A549 (cell line): ENCODE data around the gene CCDC70. TPM values are rescaled to one million over a fixed set of nuclear protein-coding genes. Genes with fewer than 3 reads are reported as not detected.

Source experiments
- ATAC-seq, 2 experiments: fragments of 200-7000 bp in 1 of 2; fragments of >200 bp in 1 of 2; cut with Nextera tagmentation in 1 of 2; cut with Tn5 transposase in 1 of 2; 3 replicates each; pipeline versions ENCODE4 v1.8.0 to v1.9.1; 2018 to 2020; ENCODE audit warnings: mild to moderate bottlenecking in 1 of 2, moderate library complexity in 1 of 2
- CTCF ChIA-PET: fragments of 300-600 bp; sonication (Branson Sonifier 250); formaldehyde crosslinking; extraction: SDS; loops from one replicate; lab custom pipeline; 2021; ENCODE audit warnings: antibody characterized with exemption, inconsistent platforms; lab: Yijun Ruan, JAX
- POLR2A ChIA-PET: fragments of 350-600 bp; formaldehyde crosslinking; extraction: SDS; loops from one replicate; lab custom pipeline; 2021; ENCODE audit warnings: antibody characterized with exemption, inconsistent platforms; lab: Yijun Ruan, JAX
- DNase-seq, 2 experiments: peaks; one replicate each; pipeline versions ENCODE4 v3.0.0 to v3.0.0-alpha.2; 2011 to 2016; ENCODE audit warnings: low read depth in 1 of 2, low spot score in 1 of 2
- FAIRE-seq: peaks from 2 replicates; lab custom pipeline; 2011; peaks lifted over from hg19 to GRCh38; lab: Jason Lieb, UNC
- H3K27ac ChIP-seq, 2 experiments: fragments of >200 bp; sonication (Bioruptor Twin); formaldehyde crosslinking; 3 replicates each; pipeline ENCODE4 v1.5.1; 2016 to 2017
- H3K4me1 ChIP-seq: fragments of >200 bp; sonication (Bioruptor Twin); formaldehyde crosslinking; 3 replicates; pipeline ENCODE4 v1.6.1; 2016
- H3K4me2 ChIP-seq: fragments of >200 bp; sonication (Bioruptor Twin); formaldehyde crosslinking; 3 replicates; pipeline ENCODE4 v1.6.1; 2016
- H3K4me3 ChIP-seq: fragments of >200 bp; sonication (Bioruptor Twin); formaldehyde crosslinking; 3 replicates; pipeline ENCODE4 v1.5.1; 2016
- H3K9me3 ChIP-seq: fragments of >200 bp; sonication (Bioruptor Twin); formaldehyde crosslinking; 3 replicates; pipeline ENCODE4 v1.6.1; 2016
- ATOH8 ChIP-seq: fragments of 250-450 bp; sonication (Bioruptor Pico); IDR thresholded peaks from 2 replicates; pipeline ENCODE4 v1.5.0; 2020; ENCODE audit warnings: low read depth, mild to moderate bottlenecking, moderate library complexity
- BCL3 ChIP-seq: fragments of >200 bp; sonication (Bioruptor Twin); formaldehyde crosslinking; IDR thresholded peaks from 3 replicates; pipeline ENCODE4 v1.6.1; 2016
- BHLHE40 ChIP-seq: IDR thresholded peaks from 2 replicates; pipeline ENCODE4 v1.6.1; 2012; ENCODE audit warnings: low read depth, low read length, inconsistent platforms
- CBX8 ChIP-seq: fragments of 200-600 bp; sonication (generic); IDR thresholded peaks from 2 replicates; pipeline ENCODE4 v1.6.1; 2016
- CEBPB ChIP-seq, 2 experiments: fragments of >200 bp in 1 of 2; sonication (Bioruptor Twin) in 1 of 2; formaldehyde crosslinking in 1 of 2; IDR thresholded peaks; 2 replicates each; pipeline ENCODE4 v1.6.1; 2012 to 2016
- CHD2 ChIP-seq: fragments of 150-350 bp; IDR thresholded peaks from 2 replicates; pipeline ENCODE4 v1.6.1; 2014; ENCODE audit warnings: low read length; ENCODE audit not compliant: partially characterized antibody
- CHD4 ChIP-seq: fragments of 200-600 bp; sonication (generic); IDR thresholded peaks from 2 replicates; pipeline ENCODE4 v1.6.1; 2016; ENCODE audit warnings: antibody characterized with exemption, mild to moderate bottlenecking, borderline replicate concordance
- EHMT2 ChIP-seq: fragments of 200-600 bp; sonication (generic); IDR thresholded peaks from 2 replicates; pipeline ENCODE4 v1.6.1; 2016; ENCODE audit warnings: antibody characterized with exemption, low read depth, mild to moderate bottlenecking, moderate library complexity
- ESRRA ChIP-seq: fragments of 150-350 bp; IDR thresholded peaks from 2 replicates; pipeline ENCODE4 v1.6.1; 2014; ENCODE audit warnings: mild to moderate bottlenecking, low read length, borderline replicate concordance
- FOSL2 ChIP-seq, 2 experiments: fragments of 450-650 bp in 1 of 2; fragments of >200 bp in 1 of 2; sonication (Bioruptor Twin) in 1 of 2; formaldehyde crosslinking; IDR thresholded peaks; 2 replicates each; pipeline versions ENCODE4 v1.5.0 to v1.6.1; 2016 to 2020; ENCODE audit warnings: mild to moderate bottlenecking in 1 of 2, moderate library complexity in 1 of 2
- HDAC2 ChIP-seq: fragments of 200-600 bp; sonication (generic); IDR thresholded peaks from 2 replicates; pipeline ENCODE4 v1.6.1; 2016
- HMGXB4 ChIP-seq: fragments of 250-450 bp; sonication (Bioruptor Pico); IDR thresholded peaks from 2 replicates; pipeline ENCODE4 v1.5.0; 2021; ENCODE audit warnings: mild to moderate bottlenecking, moderate library complexity, borderline replicate concordance
- KDM1A ChIP-seq: fragments of 200-600 bp; sonication (generic); IDR thresholded peaks from 2 replicates; pipeline ENCODE4 v1.6.1; 2016; ENCODE audit warnings: low read depth, mild to moderate bottlenecking
- KDM5A ChIP-seq: fragments of 200-600 bp; sonication (generic); IDR thresholded peaks from 2 replicates; pipeline ENCODE4 v1.6.1; 2016; ENCODE audit warnings: antibody characterized with exemption, mild to moderate bottlenecking
- MAX ChIP-seq: IDR thresholded peaks from 2 replicates; pipeline ENCODE4 v1.6.1; 2012
- PHF8 ChIP-seq: fragments of 200-600 bp; sonication (generic); IDR thresholded peaks from 2 replicates; pipeline ENCODE4 v1.6.1; 2016; ENCODE audit warnings: low read depth, mild to moderate bottlenecking, antibody characterized with exemption, moderate library complexity, borderline replicate concordance
- POLR2A ChIP-seq: IDR thresholded peaks from 2 replicates; pipeline ENCODE4 v1.6.1; 2012; ENCODE audit warnings: mild to moderate bottlenecking, low read length
- POLR2AphosphoS2 ChIP-seq: conservative IDR thresholded peaks from 2 replicates; pipeline ENCODE4 v1.6.1; 2012; ENCODE audit warnings: low read length, improper control_type of control experiment, inconsistent platforms
- RAD21 ChIP-seq, 2 experiments: fragments of >200 bp in 1 of 2; sonication (Bioruptor Twin) in 1 of 2; formaldehyde crosslinking in 1 of 2; IDR thresholded peaks in 1 of 2; conservative IDR thresholded peaks in 1 of 2; 2 replicates in 1 of 2; 3 replicates in 1 of 2; pipeline ENCODE4 v1.6.1; 2012 to 2018; ENCODE audit warnings: inconsistent platforms in 1 of 2
- RARB ChIP-seq: fragments of 250-450 bp; sonication (Bioruptor Pico); IDR thresholded peaks from 2 replicates; pipeline ENCODE4 v1.8.0; 2021; ENCODE audit warnings: mild to moderate bottlenecking, moderate library complexity
- REST ChIP-seq: fragments of 200-600 bp; sonication (generic); IDR thresholded peaks from 2 replicates; pipeline ENCODE4 v1.6.1; 2016; ENCODE audit warnings: antibody characterized with exemption, mild to moderate bottlenecking, moderate library complexity
- SREBF2 ChIP-seq: fragments of 450-650 bp; IDR thresholded peaks from 2 replicates; pipeline ENCODE4 v1.6.1; 2014; ENCODE audit warnings: mild to moderate bottlenecking, moderate library complexity
- TP53 ChIP-seq: fragments of 250-450 bp; sonication (Bioruptor Pico); IDR thresholded peaks from 2 replicates; pipeline ENCODE4 v1.5.0; 2021; ENCODE audit warnings: mild to moderate bottlenecking, moderate library complexity
- ZC3H11A ChIP-seq: fragments of 450-650 bp; IDR thresholded peaks from 2 replicates; pipeline ENCODE4 v1.6.1; 2014; ENCODE audit warnings: antibody characterized with exemption, mild to moderate bottlenecking
- ZSCAN20 ChIP-seq: fragments of 250-450 bp; sonication (Bioruptor Pico); IDR thresholded peaks from 2 replicates; pipeline ENCODE4 v1.8.0; 2022; ENCODE audit warnings: mild to moderate bottlenecking, moderate library complexity
- WGBS: methylation state at CpG from one replicate; pipeline ENCODE4 v1.1.6; 2017; ENCODE audit errors: missing lambda C conversion rate; 5-methylcytosine and 5-hydroxymethylcytosine counted together
- polyA plus RNA-seq, 4 experiments: library from polyadenylated mRNA; depleted of rRNA in 3 of 4; stranded (reverse); fragments of >200 nt; fragmentation: RNase III in 1 of 4; extraction: RNeasy Plus Mini Kit Qiagen cat#74134 plus additional on column Dnase treatment in 1 of 4; gene quantifications; 2 replicates in 3 of 4; 3 replicates in 1 of 4; pipeline ENCODE4 v1.2.3, GENCODE V29; 2011 to 2017

The CCDC70 gene
- polyA plus RNA-seq, 2 of the 4 experiments (the other 2 are of a cell fraction): not detected

- CTCF ChIA-PET: interaction anchor here (0.8 to 1.7 kb wide), 5 partner anchors 8 to 703 kb away, joined by 3 to 6 read pairs (median 3); no protein-coding TSS in a partner anchor
- no peak overlapping the region for H3K4me2 ChIP-seq
- TF ChIP-seq ATOH8 (no peak), CEBPB (IDR thresholded peaks at IDR 0.05) (no peak), PHF8 (no peak), RARB (CRISPR knock-in tag) (no peak), FOSL2 (IDR thresholded peaks at IDR 0.05) (no peak), FOSL2 (CRISPR knock-in tag; IDR thresholded peaks at IDR 0.05) (no peak), KDM5A (no peak), BHLHE40 (no peak), POLR2AphosphoS2 (no peak), MAX (no peak), RAD21 (conservative IDR thresholded peaks at IDR 0.05 in 1 of 2, IDR thresholded peaks at IDR 0.05 in 1 of 2) (no peak)
- TF ChIP-seq, all 56 proteins: peak for 0
- FAIRE-seq: no peak
- Histone ChIP-seq H3K9me3 (no peaks in the 10 kb centered on the region), H3K4me1 (no peaks in the 10 kb centered on the region), H3K4me3 (no peak overlapping the region), H3K27ac (no peak overlapping the region)
- 66% methylated on average over 8 of the region's 8 CpGs for WGBS
- POLR2A ChIA-PET: no interaction called here
- DNase-seq: no peak
- ATAC-seq: no peak
Observed at GRCh38 chr13:51828730-51829567, 32.8 kb upstream of the CCDC70 start.

- CTCF ChIA-PET: interaction anchor here (0.8 to 1.2 kb wide), 4 partner anchors 8 to 704 kb away, joined by 3 read pairs; no protein-coding TSS in a partner anchor
- no peaks in the 10 kb centered on the region for H3K9me3 ChIP-seq
- TF ChIP-seq PHF8 (no peak), HDAC2 (no peak), KDM1A (no peak), REST (no peak), SREBF2 (no peak), BHLHE40 (no peak), ZSCAN20 (CRISPR knock-in tag) (no peak), KDM5A (no peak), CHD4 (no peak), ZC3H11A (no peak), RAD21 (conservative IDR thresholded peaks at IDR 0.05 in 1 of 2, IDR thresholded peaks at IDR 0.05 in 1 of 2) (no peak), EHMT2 (no peak), HMGXB4 (CRISPR knock-in tag) (no peak), CBX8 (no peak), TP53 (CRISPR knock-in tag) (no peak), BCL3 (no peak), CHD2 (no peak), POLR2A (no peak), ESRRA (no peak)
- no peak overlapping the region for H3K4me2 ChIP-seq
- 69% methylated on average over 2 of the region's 2 CpGs for WGBS
- H3K4me1 ChIP-seq: no peaks in the 10 kb centered on the region
- DNase-seq (no peak), FAIRE-seq (no peak), ATAC-seq (no peak)
- H3K27ac ChIP-seq: no peak overlapping the region
- POLR2A ChIA-PET: no interaction called here
- H3K4me3 ChIP-seq: no peak overlapping the region
Observed at GRCh38 chr13:51829568-51829899, 32.2 kb upstream of the CCDC70 start.
